Breast epithelium (tissue), 3 donors: ENCODE measurements around the gene MGAT3.

Source experiments
- POLR2A ChIP-seq: fragments of 450-650 bp; IDR thresholded peaks from one replicate; pipeline ENCODE4 v1.6.1; 2016; ENCODE audit warnings: antibody characterized with exemption, mild to moderate bottlenecking, moderate library complexity
- TF ChIP-seq, protein P1 (sequence below), 3 donors: fragments of 450-650 bp; IDR thresholded peaks; one replicate each; pipeline ENCODE4 v1.5.1; 2016 to 2017; ENCODE audit warnings: antibody characterized with exemption in 3 of 3, mild to moderate bottlenecking in 3 of 3, moderate library complexity in 3 of 3

DNA sequence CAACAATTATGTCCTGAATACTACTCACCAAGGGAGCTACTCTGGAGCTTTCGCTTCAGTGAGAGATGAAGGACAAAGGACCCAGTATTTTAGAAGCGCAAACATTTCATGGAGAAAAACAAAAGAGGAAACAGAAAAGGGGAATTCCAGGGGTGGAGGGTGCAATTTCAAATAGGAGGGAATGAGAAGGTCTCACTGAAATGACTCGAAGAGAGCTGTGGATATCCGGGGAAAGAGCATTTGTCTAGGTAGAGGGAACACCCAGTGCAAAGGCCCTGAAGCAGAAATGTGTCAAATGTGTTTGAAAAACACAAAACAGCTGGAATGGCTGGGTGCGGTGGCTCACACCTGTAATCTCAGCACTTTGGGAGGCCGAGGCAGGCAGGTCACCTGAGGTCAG is 73.3 kb downstream of the MGAT3 start:
- TF ChIP-seq POLR2A, result no peak
- TF ChIP-seq, protein P1, sequence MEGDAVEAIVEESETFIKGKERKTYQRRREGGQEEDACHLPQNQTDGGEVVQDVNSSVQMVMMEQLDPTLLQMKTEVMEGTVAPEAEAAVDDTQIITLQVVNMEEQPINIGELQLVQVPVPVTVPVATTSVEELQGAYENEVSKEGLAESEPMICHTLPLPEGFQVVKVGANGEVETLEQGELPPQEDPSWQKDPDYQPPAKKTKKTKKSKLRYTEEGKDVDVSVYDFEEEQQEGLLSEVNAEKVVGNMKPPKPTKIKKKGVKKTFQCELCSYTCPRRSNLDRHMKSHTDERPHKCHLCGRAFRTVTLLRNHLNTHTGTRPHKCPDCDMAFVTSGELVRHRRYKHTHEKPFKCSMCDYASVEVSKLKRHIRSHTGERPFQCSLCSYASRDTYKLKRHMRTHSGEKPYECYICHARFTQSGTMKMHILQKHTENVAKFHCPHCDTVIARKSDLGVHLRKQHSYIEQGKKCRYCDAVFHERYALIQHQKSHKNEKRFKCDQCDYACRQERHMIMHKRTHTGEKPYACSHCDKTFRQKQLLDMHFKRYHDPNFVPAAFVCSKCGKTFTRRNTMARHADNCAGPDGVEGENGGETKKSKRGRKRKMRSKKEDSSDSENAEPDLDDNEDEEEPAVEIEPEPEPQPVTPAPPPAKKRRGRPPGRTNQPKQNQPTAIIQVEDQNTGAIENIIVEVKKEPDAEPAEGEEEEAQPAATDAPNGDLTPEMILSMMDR (IDR thresholded peaks at IDR 0.05), result no peak
